M059J (cell line): Measurements from ENCODE around the gene SLC9B1. TPM values are rescaled to one million over a fixed set of nuclear protein-coding genes. Genes with fewer than 3 reads are reported as not detected.
A peak's percentile ranks its signal among the peaks of the same experiment; 100 is the strongest.
"Not testable (repeated sequence)": the region's sequence is repeated elsewhere in the genome, so short reads cannot be mapped to it uniquely, and the experiment has no call there.

Experiments
- DNase-seq: peaks from one replicate; pipeline ENCODE4 v3.0.0-alpha.2; 2012; ENCODE audit warnings: low read depth
- total RNA-seq: library from RNA; depleted of rRNA; stranded (reverse); fragments of >200 nt; shearing (Covaris generic); gene quantifications from 2 replicates; pipeline ENCODE4 v1.2.3, GENCODE V29; 2014; rRNA removed

SLC9B1 gene
- total RNA-seq, 1 experiment from 2014 or later = not detected

- not testable (repeated sequence) for DNase-seq
These were observed 141.2 kb downstream of the SLC9B1 start for GRCh38 chr4:102878349-102878748.

GRCh38 chr4:102877477-102878106 lies 141.9 kb downstream of the SLC9B1 start:
- not testable (repeated sequence) for DNase-seq

- DNase-seq = no peak
These were observed 147.7 kb downstream of the SLC9B1 start for GRCh38 chr4:102871772-102872171.

GRCh38 chr4:102869569-102870197 lies 149.8 kb downstream of the SLC9B1 start:
- DNase-seq = no peak

GRCh38 chr4:102868781-102869568 lies 150.5 kb downstream of the SLC9B1 start, which contains the start of gene CISD2:
Gene CISD2 (plus strand): TSS chr4:102868992. CDS start chr4:102869085, 93 bp downstream.
- DNase-seq = peak; percentile 89

DNA sequence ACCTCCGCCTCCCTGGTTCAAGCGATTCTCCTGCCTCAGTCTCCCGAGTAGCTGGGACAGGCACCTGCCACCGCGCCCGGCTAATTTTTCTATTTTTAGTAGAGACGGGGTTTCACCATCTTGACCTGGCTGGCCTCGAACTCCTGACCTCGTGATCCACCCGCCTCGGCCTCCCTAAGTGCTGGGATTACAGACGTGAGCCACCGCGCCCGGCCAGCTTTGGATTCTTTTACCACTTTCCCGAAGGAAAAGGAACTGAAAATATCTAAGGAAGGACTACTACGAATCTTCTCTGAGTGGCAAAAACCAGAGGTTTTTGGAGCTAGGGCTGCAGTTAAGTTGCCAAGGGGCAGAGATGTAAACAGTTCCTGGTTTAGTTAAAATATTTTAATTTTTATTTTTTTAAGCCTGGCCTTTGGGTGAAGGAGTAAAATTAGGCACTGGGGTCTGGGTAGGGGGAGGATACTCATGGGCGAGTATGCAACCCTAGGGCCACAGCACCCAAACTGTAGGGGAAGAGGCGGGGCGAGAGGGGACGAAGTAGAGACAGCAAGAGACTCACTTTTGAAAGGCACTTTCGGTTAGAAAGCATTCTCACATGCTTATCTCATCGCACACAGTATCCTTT lies 151.2 kb downstream of the SLC9B1 start:
- no peak for DNase-seq

DNA sequence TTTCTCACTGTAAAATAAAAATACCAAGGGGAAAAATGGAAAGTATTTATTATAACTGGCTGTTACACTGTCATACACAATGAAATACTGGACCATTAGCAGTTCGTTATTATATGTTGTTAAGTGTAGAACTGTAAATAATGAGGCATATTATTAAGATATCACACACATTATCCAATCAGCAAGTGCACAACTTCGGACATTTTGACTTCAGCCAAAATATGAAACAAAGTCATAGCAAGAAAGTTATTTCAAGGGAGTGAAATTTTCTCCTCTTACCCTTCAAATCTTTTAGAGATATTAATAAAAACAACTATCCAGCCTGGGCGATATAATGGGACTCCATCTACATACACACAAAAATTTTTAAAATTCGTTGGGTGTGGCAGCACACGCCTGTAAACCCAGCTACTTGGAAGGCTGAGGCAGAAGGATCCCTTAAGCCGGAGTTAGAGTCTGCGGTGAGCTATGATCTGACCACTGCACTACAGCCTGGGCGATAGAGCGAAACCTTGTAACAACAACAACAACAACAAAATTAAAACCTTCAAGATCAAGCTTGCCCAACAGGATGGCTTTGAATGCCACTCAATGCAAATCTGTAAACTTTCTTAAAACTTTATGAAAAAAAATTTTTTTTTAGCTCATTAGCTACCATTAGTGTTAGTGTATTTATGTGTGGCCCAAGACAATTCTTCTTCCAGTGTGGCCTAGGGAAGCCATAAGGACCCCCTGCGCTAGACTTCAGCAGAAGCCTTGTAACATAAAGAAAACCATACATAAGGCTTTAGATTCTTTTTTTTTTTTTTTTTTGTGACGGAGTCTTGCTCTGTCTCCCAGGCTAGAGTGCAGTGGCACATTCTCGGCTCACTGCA lies 152.0 kb downstream of the SLC9B1 start:
- DNase-seq = no peak

- not testable (repeated sequence) for DNase-seq
These were observed 154.2 kb downstream of the SLC9B1 start for GRCh38 chr4:102865327-102865726.

- no peak for DNase-seq
These were observed 156.8 kb downstream of the SLC9B1 start for GRCh38 chr4:102862747-102863146.

- DNase-seq = no peak
These were observed 157.5 kb downstream of the SLC9B1 start for GRCh38 chr4:102862016-102862415.

DNA sequence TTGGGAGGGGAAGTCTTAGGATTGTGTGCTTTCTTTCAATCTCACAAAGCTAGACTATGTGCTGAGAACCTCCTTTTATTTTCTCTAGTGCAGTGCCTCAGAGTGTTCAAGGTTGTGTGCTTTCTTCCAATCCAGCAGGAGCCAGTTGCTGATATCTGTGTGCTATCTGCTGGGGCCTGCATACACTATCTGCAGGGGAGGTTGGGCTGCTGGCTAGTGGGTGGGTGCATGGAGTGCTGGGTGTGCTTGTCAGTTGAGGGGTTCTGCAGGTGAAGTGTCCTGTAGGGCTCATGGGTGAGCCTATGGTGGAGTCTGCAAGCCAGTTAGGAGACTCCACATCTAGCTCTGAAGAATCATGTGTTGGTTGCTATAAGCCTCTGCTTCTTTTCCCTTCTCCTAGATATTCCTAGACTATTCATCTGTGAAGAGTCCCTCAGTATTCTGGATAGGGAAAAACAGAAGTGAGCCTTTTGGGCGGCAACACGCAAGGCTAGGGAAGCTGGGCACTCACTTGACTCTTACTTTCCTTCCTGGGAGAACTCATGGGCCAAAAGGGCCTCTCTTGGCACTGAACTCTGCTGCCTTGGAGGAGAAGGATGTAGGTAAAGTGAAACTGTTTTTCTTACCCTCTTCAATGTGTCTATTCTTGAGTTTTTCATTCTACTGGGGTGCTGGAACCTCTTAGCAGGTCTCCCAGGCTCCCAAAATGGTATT lies 158.7 kb downstream of the SLC9B1 start:
- no peak for DNase-seq

DNA sequence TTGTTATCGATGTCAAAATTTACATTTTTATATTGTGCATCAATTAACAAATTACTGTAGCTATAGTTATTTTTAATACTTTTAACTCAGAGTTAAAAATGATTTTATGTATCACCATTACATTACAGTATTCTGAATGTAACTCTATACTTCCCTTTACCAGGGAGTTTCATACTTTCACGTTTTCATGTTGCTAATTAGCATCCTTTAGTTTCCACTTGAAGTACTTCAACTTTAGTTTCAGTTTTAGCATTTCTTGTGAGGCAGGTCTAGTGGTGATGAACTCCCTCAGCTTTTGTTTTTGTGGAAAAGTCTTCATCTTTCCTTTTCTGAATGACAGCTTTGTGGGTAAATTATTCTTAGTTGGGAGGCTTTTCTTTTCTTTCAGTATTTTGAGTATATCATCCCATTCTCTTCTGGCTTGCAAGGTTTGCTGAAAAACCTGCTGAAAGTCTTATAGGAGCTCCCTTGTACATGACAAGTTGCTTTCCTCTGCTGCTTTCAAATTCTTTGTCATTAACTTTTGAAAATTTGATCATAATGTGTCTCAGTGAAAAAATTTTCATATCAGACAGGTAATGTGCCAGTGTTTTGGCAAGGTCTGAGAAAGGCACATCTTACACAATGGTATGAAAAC lies 160.6 kb downstream of the SLC9B1 start:
- no peak for DNase-seq

Other genes starting within 250 kb of the SLC9B1 start
- 325 and 456 TPM in 2 replicates for gene UBE2D3, start 192.2 kb downstream of the SLC9B1 start, total RNA-seq
- gene CISD2, start 150.7 kb downstream of the SLC9B1 start, total RNA-seq = 30.5 and 47.7 TPM in 2 replicates
- gene SLC9B2, start 57.1 kb upstream of the SLC9B1 start, total RNA-seq = 3.7 and 4.0 TPM in 2 replicates
- 17.3 and 25.1 TPM in 2 replicates for gene BDH2, start 80.1 kb upstream of the SLC9B1 start, total RNA-seq
- gene CENPE, start 178.6 kb upstream of the SLC9B1 start, total RNA-seq = 15.9 and 21.3 TPM in 2 replicates